ENCODE results near the gene RHOBTB1.

DNA sequence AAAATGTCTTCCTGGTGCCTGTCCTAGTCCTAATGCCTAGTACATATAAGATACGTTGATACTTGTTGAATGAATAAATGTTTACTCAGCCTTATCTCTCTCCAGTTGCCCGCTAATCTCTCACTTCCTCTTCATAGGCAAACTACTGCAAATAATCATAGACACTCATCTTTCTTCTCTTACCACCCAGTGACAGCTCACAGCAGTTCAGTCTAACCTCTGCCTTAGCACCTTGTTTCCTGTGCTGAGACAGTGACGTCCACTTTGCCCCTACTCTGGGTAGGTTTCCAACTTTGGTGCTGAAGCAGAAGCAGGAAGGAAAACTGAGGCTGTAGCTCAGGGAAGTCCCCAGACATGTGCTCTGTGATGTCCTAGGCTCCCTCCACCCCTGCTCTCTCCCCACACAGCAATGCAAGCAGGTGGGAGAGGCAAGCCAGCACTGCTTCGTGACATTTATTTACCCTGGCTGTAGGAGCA, 45.5 kb upstream of the RHOBTB1 start:
- TF ChIP-seq, protein P1, sequence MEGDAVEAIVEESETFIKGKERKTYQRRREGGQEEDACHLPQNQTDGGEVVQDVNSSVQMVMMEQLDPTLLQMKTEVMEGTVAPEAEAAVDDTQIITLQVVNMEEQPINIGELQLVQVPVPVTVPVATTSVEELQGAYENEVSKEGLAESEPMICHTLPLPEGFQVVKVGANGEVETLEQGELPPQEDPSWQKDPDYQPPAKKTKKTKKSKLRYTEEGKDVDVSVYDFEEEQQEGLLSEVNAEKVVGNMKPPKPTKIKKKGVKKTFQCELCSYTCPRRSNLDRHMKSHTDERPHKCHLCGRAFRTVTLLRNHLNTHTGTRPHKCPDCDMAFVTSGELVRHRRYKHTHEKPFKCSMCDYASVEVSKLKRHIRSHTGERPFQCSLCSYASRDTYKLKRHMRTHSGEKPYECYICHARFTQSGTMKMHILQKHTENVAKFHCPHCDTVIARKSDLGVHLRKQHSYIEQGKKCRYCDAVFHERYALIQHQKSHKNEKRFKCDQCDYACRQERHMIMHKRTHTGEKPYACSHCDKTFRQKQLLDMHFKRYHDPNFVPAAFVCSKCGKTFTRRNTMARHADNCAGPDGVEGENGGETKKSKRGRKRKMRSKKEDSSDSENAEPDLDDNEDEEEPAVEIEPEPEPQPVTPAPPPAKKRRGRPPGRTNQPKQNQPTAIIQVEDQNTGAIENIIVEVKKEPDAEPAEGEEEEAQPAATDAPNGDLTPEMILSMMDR (conservative IDR thresholded peaks at IDR 0.05; ENCODE audit: low read length) = no peak
- TF ChIP-seq EZH2phosphoT487 (IDR thresholded peaks at IDR 0.05; ENCODE audit: borderline replicate concordance) = no peak

Data from Loucy (cell line).